ENCODE measurements around the gene MPHOSPH10.
"Not testable (repeated sequence)": the region's sequence is repeated elsewhere in the genome, so short reads cannot be mapped to it uniquely, and the experiment has no call there.

Gene MPHOSPH10

DNA sequence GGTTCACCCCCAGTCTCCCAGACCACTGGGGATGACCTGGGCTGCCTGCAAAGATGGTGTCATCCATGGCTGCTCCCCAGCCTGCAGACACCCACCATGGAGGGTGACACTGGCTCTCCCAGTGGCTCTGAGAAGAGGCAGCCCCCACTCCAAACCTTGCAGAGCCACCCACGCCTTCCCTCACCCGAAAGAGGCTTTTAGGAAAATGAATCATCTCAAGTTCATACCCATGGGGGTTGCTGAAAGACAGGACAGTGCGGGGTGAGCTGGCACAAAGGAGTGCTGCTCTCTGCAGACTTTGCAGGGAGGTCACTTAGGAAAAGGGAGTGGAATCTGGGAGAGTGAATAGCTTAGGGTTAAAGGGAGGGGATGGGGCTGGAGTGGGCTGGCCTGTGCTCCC lies 36.4 kb downstream of the MPHOSPH10 start:
- DNase-seq (ENCODE audit: low read depth in 4 of 4, low spot score in 1 of 4), result no peak

DNA sequence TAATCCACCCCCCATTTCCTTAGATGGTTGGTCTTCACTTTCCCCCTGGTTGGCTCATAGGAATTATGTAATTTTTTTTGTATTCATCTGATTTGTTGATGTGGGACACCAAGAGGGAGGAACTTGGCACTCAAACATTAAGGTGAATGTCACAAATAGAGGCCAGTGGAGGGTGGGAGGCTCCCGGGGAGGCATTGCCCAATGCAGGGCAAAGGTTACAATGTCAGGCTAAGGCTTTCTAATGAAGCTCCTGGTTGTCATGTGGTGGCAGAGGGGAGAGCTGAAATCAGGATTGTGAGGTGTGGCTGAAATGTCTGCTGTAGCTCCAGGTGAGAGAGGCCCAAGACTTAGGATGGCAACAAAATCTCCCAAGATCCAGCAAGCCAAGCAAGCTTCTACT lies 42.7 kb downstream of the MPHOSPH10 start:
- DNase-seq (ENCODE audit: low read depth in 4 of 4, low spot score in 1 of 4), result no peak

GRCh38 chr2:71174207-71174606 lies 43.8 kb downstream of the MPHOSPH10 start:
- no peak for DNase-seq (ENCODE audit: low read depth in 4 of 4, low spot score in 1 of 4)

DNA sequence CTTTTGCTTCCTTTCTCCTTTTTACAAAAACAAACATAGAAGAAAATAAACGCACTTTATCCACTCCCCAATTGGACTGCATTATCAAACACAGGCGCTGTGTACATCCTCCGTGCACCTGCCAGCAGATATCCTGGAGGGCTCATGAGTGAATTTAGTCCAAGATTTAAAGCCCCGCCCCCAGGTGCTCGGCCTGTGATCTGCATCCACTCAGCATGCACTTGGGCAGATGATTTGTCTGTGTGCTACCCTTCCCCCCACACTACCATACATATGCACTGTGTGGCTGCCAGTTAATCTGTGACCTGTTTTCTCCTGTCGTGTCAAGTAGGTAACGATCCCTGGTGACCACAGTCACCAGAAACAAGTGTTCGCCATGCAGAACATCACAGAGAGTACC lies 48.4 kb downstream of the MPHOSPH10 start:
- DNase-seq (ENCODE audit: low read depth in 4 of 4, low spot score in 1 of 4), result not testable (repeated sequence)

DNA sequence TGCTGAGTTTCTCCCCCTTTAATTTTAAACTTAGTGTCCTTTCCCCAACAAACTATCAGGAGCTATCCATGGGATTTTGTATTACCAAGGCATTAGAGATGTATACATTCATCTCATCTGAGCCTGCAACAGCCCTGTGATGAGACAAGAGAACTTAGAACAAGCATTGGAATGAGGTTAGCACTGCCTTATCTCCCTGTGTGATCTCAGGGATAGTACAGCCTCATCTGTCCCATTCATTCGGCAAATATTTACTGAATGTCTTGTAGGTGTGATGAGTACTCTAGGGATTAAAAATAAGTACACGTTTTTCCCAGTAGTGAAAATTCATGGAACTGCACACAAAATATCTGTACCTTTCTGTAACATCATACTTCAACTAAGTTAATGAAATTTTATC lies 50.9 kb downstream of the MPHOSPH10 start:
- no peak for DNase-seq (ENCODE audit: low read depth in 4 of 4, low spot score in 1 of 4)

- not testable (repeated sequence) for DNase-seq (ENCODE audit: low read depth in 4 of 4, low spot score in 1 of 4)
Measured at GRCh38 chr2:71183306-71184115, 53.1 kb downstream of the MPHOSPH10 start.

- no peak for DNase-seq (ENCODE audit: low read depth in 4 of 4, low spot score in 1 of 4)
Measured at GRCh38 chr2:71186973-71187372, 56.5 kb downstream of the MPHOSPH10 start.

GRCh38 chr2:71187589-71187988 lies 57.2 kb downstream of the MPHOSPH10 start:
- DNase-seq (ENCODE audit: low read depth in 4 of 4, low spot score in 1 of 4), result no peak

GRCh38 chr2:71190656-71191569 lies 60.5 kb downstream of the MPHOSPH10 start:
- no peak for DNase-seq (ENCODE audit: low read depth in 4 of 4, low spot score in 1 of 4)

DNA sequence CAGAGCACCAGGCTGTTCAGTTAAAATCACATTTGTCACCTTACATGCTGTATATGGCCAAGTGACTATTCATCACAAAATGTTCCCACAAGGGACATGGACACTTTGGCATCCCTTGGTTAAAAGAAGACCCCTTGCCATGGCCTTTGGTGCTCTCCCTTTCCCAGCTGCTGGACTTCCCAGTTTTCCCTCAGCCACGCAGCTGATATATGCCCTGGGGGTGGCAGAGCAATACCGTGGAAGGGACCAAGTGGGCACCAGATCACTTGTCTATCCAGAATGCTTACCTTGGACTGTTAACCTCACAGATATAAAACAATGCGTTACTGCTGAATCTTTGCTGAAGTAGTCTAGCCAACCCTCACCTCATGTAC lies 61.1 kb downstream of the MPHOSPH10 start:
- DNase-seq (ENCODE audit: low read depth in 4 of 4, low spot score in 1 of 4), result no peak
